ENCODE measurements around the gene C2CD5. TPM values are rescaled to one million over a fixed set of nuclear protein-coding genes. Genes with fewer than 3 reads are reported as not detected.

Gene C2CD5
- total and polyA plus RNA-seq, 2 donors (not counting 1 experiment from before 2014, with no cell fraction given): 24.6 to 61.7 TPM

DNA sequence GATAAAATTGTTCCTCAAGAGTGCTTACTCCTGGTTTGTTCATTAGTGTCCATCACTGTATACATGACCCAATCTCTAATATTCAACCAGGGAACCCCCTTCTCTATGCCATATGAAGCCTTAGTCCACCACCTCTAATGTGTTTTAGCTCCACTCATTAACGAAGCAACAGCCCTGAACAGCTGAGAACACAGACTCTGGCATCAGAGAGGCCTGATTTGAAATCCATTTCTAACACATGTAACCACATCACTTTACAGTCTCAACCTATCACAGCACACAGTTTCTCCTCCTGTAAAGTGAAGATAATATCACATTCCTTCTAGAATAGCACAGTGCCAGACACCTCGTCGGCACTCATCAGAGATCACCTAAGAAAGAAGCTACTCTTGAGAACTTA lies 64.3 kb downstream of the C2CD5 start:
- DNase-seq (no peak), ATAC-seq (ENCODE audit: low read depth) (no peak)
- ChIA-PET CTCF (no interaction called here), POLR2A (no interaction called here)
- 100% methylated on average over 1 of the region's 3 CpGs for WGBS (ENCODE audit: insufficient coverage)
- H3K27ac Mint-ChIP-seq: no peak overlapping the region
- no peak overlapping the region for H3K27ac ChIP-seq (ENCODE audit: low read length in 2 of 2)
- no peaks in the 10 kb centered on the region for H4K20me1 ChIP-seq (ENCODE audit: control insufficient read depth, insufficient read depth, low read length, poor library complexity, severe bottlenecking)
- TF ChIP-seq CTCF (IDR thresholded peaks at IDR 0.05) (no peak), EZH2 (IDR thresholded peaks at IDR 0.05; ENCODE audit: borderline replicate concordance, insufficient read depth, low read depth, low read length, poor library complexity, severe bottlenecking) (no peak)
- no peak overlapping the region for H3K9ac ChIP-seq (ENCODE audit: low read length)
- H3K4me1 Mint-ChIP-seq: no peaks in the 10 kb centered on the region
- no peaks in the 10 kb centered on the region for H3K4me1 ChIP-seq (ENCODE audit: control insufficient read depth in 2 of 2, insufficient read depth in 2 of 2, low read length in 2 of 2)
- H3K4me2 ChIP-seq (replicated peaks; ENCODE audit: low read depth, low read length, poor library complexity, severe bottlenecking): no peak overlapping the region
- no peaks in the 10 kb centered on the region for H3K79me2 ChIP-seq (ENCODE audit: control insufficient read depth, insufficient read depth, low read length)
- no peak overlapping the region for H2AFZ ChIP-seq (ENCODE audit: insufficient read depth, low read depth, low read length, poor library complexity, severe bottlenecking)
- no peaks in the 10 kb centered on the region for H3K9me3 ChIP-seq (ENCODE audit: control extremely low read depth in 1 of 3, control insufficient read depth in 2 of 3, insufficient read depth in 1 of 3, low read length in 2 of 3)
- no peaks in the 10 kb centered on the region for H3K27me3 ChIP-seq (replicated peaks in 1 of 4; ENCODE audit: control extremely low read depth in 1 of 4, control insufficient read depth in 3 of 4, insufficient read depth in 4 of 4, low read length in 3 of 4)
- intact Hi-C loops (cut with micrococcal nuclease): loop anchor here (5.0 kb wide), 1 partner anchor 37 kb away; no protein-coding TSS in a partner anchor
- H3K9me3 Mint-ChIP-seq (ENCODE audit: insufficient read depth): no peaks in the 10 kb centered on the region
- H3K4me3 ChIP-seq (ENCODE audit: control extremely low read depth in 1 of 5, extremely low read depth in 1 of 5, insufficient read depth in 1 of 5, low read depth in 2 of 5, low read length in 4 of 5): no peak overlapping the region
- no peaks in the 10 kb centered on the region for H3K27me3 Mint-ChIP-seq
- H3K4me3 Mint-ChIP-seq: no peak overlapping the region
- H3K36me3 ChIP-seq (replicated peaks in 1 of 2; ENCODE audit: control extremely low read depth in 1 of 2, control insufficient read depth in 1 of 2, extremely low read depth in 1 of 2, insufficient read depth in 2 of 2, low read length in 1 of 2): peaks cover 6 to 34% of the 10 kb centered on the region in 2 experiments

- ATAC-seq (ENCODE audit: low read depth): no peak
- peaks cover 5 to 6% of the 10 kb centered on the region in 2 donors for H3K4me1 ChIP-seq (ENCODE audit: control insufficient read depth in 2 of 2, insufficient read depth in 2 of 2, low read length in 2 of 2)
- H3K4me3 ChIP-seq (ENCODE audit: control extremely low read depth in 1 of 5, extremely low read depth in 1 of 5, insufficient read depth in 1 of 5, low read depth in 2 of 5, low read length in 4 of 5): no peak overlapping the region
- no peak for TF ChIP-seq EZH2 (IDR thresholded peaks at IDR 0.05; ENCODE audit: borderline replicate concordance, insufficient read depth, low read depth, low read length, poor library complexity, severe bottlenecking)
- TF ChIP-seq CTCF (IDR thresholded peaks at IDR 0.05): no peak
- H4K20me1 ChIP-seq (ENCODE audit: control insufficient read depth, insufficient read depth, low read length, poor library complexity, severe bottlenecking): no peaks in the 10 kb centered on the region
- H2AFZ ChIP-seq (ENCODE audit: insufficient read depth, low read depth, low read length, poor library complexity, severe bottlenecking): no peak overlapping the region
- no peaks in the 10 kb centered on the region for H3K9me3 ChIP-seq (ENCODE audit: control extremely low read depth in 1 of 3, control insufficient read depth in 2 of 3, insufficient read depth in 1 of 3, low read length in 2 of 3)
- peaks cover 0 to 19% of the 10 kb centered on the region in 2 experiments for H3K36me3 ChIP-seq (replicated peaks in 1 of 2; ENCODE audit: control extremely low read depth in 1 of 2, control insufficient read depth in 1 of 2, extremely low read depth in 1 of 2, insufficient read depth in 2 of 2, low read length in 1 of 2)
- Mint-ChIP-seq H3K4me1 (peaks cover 9% of the 10 kb centered on the region), H3K4me3 (no peak overlapping the region), H3K27me3 (no peaks in the 10 kb centered on the region), H3K27ac (no peak overlapping the region), H3K9me3 (ENCODE audit: insufficient read depth) (no peaks in the 10 kb centered on the region)
- intact Hi-C loops (cut with micrococcal nuclease): no loop called here
- H3K9ac ChIP-seq (ENCODE audit: low read length): no peak overlapping the region
- H3K27me3 ChIP-seq (replicated peaks in 1 of 4; ENCODE audit: control extremely low read depth in 1 of 4, control insufficient read depth in 3 of 4, insufficient read depth in 4 of 4, low read length in 3 of 4): no peaks in the 10 kb centered on the region
- no peaks in the 10 kb centered on the region for H3K79me2 ChIP-seq (ENCODE audit: control insufficient read depth, insufficient read depth, low read length)
- ChIA-PET POLR2A (no interaction called here), CTCF (no interaction called here)
- no peak overlapping the region for H3K27ac ChIP-seq (ENCODE audit: low read length in 2 of 2)
- H3K4me2 ChIP-seq (replicated peaks; ENCODE audit: low read depth, low read length, poor library complexity, severe bottlenecking): no peak overlapping the region
- WGBS (ENCODE audit: insufficient coverage): no CpG with 5 or more reads among the region's 2 CpGs
- no peak for DNase-seq
Observed at GRCh38 chr12:22477894-22478287, 66.5 kb downstream of the C2CD5 start.

All from B cell (primary cell).